CD14-positive monocyte (primary cell): ENCODE results near the gene CCNY. TPM values are rescaled to one million over a fixed set of nuclear protein-coding genes. Genes with fewer than 3 reads are reported as not detected.
A peak's percentile ranks its signal among the peaks of the same experiment; 100 is the strongest.

Source experiments
- DNase-seq, 3 donors: peaks; one replicate each; pipeline ENCODE4 v3.0.0-alpha.2; 2011 to 2022
- H2AFZ ChIP-seq: 2 replicates; pipeline ENCODE4 v1.6.0; 2012; ENCODE audit warnings: mild to moderate bottlenecking, low read depth, low read length, inconsistent platforms; ENCODE audit not compliant: insufficient read depth, poor library complexity, severe bottlenecking
- H3K27ac ChIP-seq, 2 donors: 1 replicate in 1 of 2; 2 replicates in 1 of 2; pipeline ENCODE4 v1.5.1; 2012 to 2013; ENCODE audit warnings: low read length in 2 of 2, control low read depth in 1 of 2, inconsistent platforms in 1 of 2, low read depth in 1 of 2, mild to moderate bottlenecking in 1 of 2
- H3K27me3 ChIP-seq, 2 donors: one replicate each; pipeline versions ENCODE4 v1.6.0 to v1.6.1; 2011 to 2013; ENCODE audit warnings: low read length in 2 of 2; ENCODE audit not compliant: control insufficient read depth in 2 of 2, insufficient read depth in 2 of 2
- H3K36me3 ChIP-seq, 2 donors: replicated peaks in 1 of 2; 1 replicate in 1 of 2; 2 replicates in 1 of 2; pipeline versions ENCODE4 v1.5.1 to v1.6.1; 2012 to 2013; ENCODE audit warnings: low read length in 2 of 2, control low read depth in 1 of 2, inconsistent platforms in 1 of 2, mild to moderate bottlenecking in 1 of 2; ENCODE audit not compliant: insufficient read depth in 2 of 2, control insufficient read depth in 1 of 2
- H3K4me1 ChIP-seq, 2 donors: 1 replicate in 1 of 2; 2 replicates in 1 of 2; pipeline versions ENCODE4 v1.5.1 to v1.6.1; 2012 to 2013; ENCODE audit warnings: low read length in 2 of 2, control low read depth in 1 of 2, inconsistent platforms in 1 of 2, mild to moderate bottlenecking in 1 of 2, moderate library complexity in 1 of 2; ENCODE audit not compliant: insufficient read depth in 2 of 2, control insufficient read depth in 1 of 2
- H3K4me2 ChIP-seq: replicated peaks from 2 replicates; pipeline ENCODE3; 2012; ENCODE audit warnings: low read length, moderate library complexity, mild to moderate bottlenecking; ENCODE audit not compliant: poor library complexity, severe bottlenecking; ENCODE audit errors: extremely low read depth
- H3K4me3 ChIP-seq, 3 experiments: fragments of 200-600 bp in 1 of 3; sonication (generic) in 1 of 3; replicated peaks in 1 of 3; 1 replicate in 2 of 3; 2 replicates in 1 of 3; pipeline ENCODE4 v1.5.1; 2011 to 2013; ENCODE audit warnings: low read length in 3 of 3, mild to moderate bottlenecking in 3 of 3, control low read depth in 2 of 3, low read depth in 2 of 3, inconsistent platforms in 1 of 3, moderate library complexity in 1 of 3
- H3K79me2 ChIP-seq: 2 replicates; pipeline ENCODE4 v1.6.0; 2012; ENCODE audit warnings: mild to moderate bottlenecking, control low read depth, inconsistent platforms, low read length, moderate library complexity; ENCODE audit not compliant: insufficient read depth
- H3K9ac ChIP-seq: 2 replicates; pipeline ENCODE4 v1.6.0; 2017; ENCODE audit warnings: low read length, mild to moderate bottlenecking; ENCODE audit not compliant: insufficient read depth, poor library complexity, severe bottlenecking
- H3K9me3 ChIP-seq, 2 donors: replicated peaks in 1 of 2; 1 replicate in 1 of 2; 2 replicates in 1 of 2; pipeline versions ENCODE4 v1.5.1 to v1.6.1; 2012 to 2013; ENCODE audit warnings: low read length in 2 of 2, control low read depth in 1 of 2; ENCODE audit not compliant: control insufficient read depth in 1 of 2, insufficient read depth in 1 of 2
- H4K20me1 ChIP-seq: 2 replicates; pipeline ENCODE4 v1.6.0; 2012; ENCODE audit warnings: mild to moderate bottlenecking, low read length, control low read depth, moderate library complexity; ENCODE audit not compliant: insufficient read depth
- H3K27ac Mint-ChIP-seq, 7 donors: one replicate each; pipeline ENCODE4 v1.8.0; 2020; ENCODE audit warnings: mild to moderate bottlenecking in 7 of 7, mixed read lengths in 7 of 7, moderate library complexity in 6 of 7, inconsistent platforms in 2 of 7
- H3K27me3 Mint-ChIP-seq, 3 donors: one replicate each; pipeline ENCODE4 v1.8.0; 2021 to 2022; ENCODE audit warnings: low read depth in 3 of 3, mild to moderate bottlenecking in 3 of 3, mixed read lengths in 3 of 3, moderate library complexity in 3 of 3, inconsistent platforms in 1 of 3
- H3K36me3 Mint-ChIP-seq, 2 donors: one replicate each; pipeline ENCODE4 v1.8.0; 2020; ENCODE audit warnings: mixed read lengths in 2 of 2, inconsistent platforms in 1 of 2, mild to moderate bottlenecking in 1 of 2
- H3K4me1 Mint-ChIP-seq: one replicate; pipeline ENCODE4 v1.8.0; 2020; ENCODE audit warnings: mild to moderate bottlenecking, mixed read lengths
- H3K4me3 Mint-ChIP-seq, 2 donors: one replicate each; pipeline ENCODE4 v1.8.0; 2020; ENCODE audit warnings: mild to moderate bottlenecking in 2 of 2, mixed read lengths in 2 of 2, moderate library complexity in 1 of 2
- H3K9me3 Mint-ChIP-seq, 7 donors: one replicate each; pipeline ENCODE4 v1.8.0; 2020 to 2022; ENCODE audit warnings: mixed read lengths in 7 of 7, mild to moderate bottlenecking in 6 of 7, moderate library complexity in 6 of 7, inconsistent platforms in 2 of 7
- WGBS: methylation state at CpG from one replicate; pipeline ENCODE4 v1.1.5; 2013; ENCODE audit warnings: missing lambda C conversion rate; ENCODE audit not compliant: insufficient coverage; 5-methylcytosine and 5-hydroxymethylcytosine counted together
- intact Hi-C, 2 donors: fragments of 100-400 bp; cut with micrococcal nuclease; formaldehyde crosslinking; loops; one replicate each; pipeline versions ENCODE4 v1.15.0 to v1.15.1; 2023
- polyA plus RNA-seq, 3 donors: library from polyadenylated mRNA; depleted of rRNA in 1 of 3; unstranded in 2 of 3; stranded (reverse) in 1 of 3; fragments of 300-500 nt in 2 of 3; fragments of >200 nt in 1 of 3; fragmentation: Illumina TruSeq in 2 of 3; gene quantifications; 1 replicate in 2 of 3; 2 replicates in 1 of 3; pipeline ENCODE4 v1.2.3, GENCODE V29; 2012 to 2021
- TF ChIP-seq, protein P1 (sequence below): fragments of 200-600 bp; IDR thresholded peaks from one replicate; pipeline ENCODE4 v1.8.0; 2022; ENCODE audit warnings: antibody characterized with exemption, mild to moderate bottlenecking

Gene CCNY
- polyA plus RNA-seq, 3 donors, result 39.9 to 116 (median 64.8) TPM

DNA sequence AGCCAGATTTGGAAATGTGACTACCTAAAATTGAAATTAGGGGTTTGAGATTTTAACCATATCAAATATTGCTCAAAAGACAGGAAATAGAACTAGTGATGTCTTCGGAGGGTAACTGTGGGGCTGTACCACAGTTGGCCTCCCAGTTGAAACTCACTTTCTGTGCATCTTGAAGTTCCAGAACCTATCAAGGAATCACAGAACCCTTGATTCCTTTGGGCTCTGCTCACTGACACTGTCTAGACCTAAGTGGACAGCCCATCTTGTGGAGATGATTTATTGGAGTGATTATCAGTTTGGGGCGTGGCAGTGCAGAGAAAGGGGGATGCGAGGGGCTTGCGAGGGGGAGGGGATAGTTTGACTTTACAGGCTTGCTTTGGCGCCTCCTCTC is 134.6 kb downstream of the CCNY start:
- H4K20me1 ChIP-seq, result peaks cover 75% of the 10 kb centered on the region
- intact Hi-C loops, result no loop called here
- no peak overlapping the region for H3K4me2 ChIP-seq
- H3K27me3 Mint-ChIP-seq, result peaks cover 0 to 1% (median 0%) of the 10 kb centered on the region in 3 donors
- H2AFZ ChIP-seq, result no peak overlapping the region
- no peak overlapping the region for H3K9ac ChIP-seq
- H3K36me3 ChIP-seq, result no peaks in the 10 kb centered on the region
- TF ChIP-seq, protein P1, sequence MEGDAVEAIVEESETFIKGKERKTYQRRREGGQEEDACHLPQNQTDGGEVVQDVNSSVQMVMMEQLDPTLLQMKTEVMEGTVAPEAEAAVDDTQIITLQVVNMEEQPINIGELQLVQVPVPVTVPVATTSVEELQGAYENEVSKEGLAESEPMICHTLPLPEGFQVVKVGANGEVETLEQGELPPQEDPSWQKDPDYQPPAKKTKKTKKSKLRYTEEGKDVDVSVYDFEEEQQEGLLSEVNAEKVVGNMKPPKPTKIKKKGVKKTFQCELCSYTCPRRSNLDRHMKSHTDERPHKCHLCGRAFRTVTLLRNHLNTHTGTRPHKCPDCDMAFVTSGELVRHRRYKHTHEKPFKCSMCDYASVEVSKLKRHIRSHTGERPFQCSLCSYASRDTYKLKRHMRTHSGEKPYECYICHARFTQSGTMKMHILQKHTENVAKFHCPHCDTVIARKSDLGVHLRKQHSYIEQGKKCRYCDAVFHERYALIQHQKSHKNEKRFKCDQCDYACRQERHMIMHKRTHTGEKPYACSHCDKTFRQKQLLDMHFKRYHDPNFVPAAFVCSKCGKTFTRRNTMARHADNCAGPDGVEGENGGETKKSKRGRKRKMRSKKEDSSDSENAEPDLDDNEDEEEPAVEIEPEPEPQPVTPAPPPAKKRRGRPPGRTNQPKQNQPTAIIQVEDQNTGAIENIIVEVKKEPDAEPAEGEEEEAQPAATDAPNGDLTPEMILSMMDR, result no peak
- no peak overlapping the region for H3K4me3 Mint-ChIP-seq
- peaks cover 27% of the 10 kb centered on the region for H3K4me1 Mint-ChIP-seq
- no peaks in the 10 kb centered on the region for H3K9me3 ChIP-seq
- DNase-seq, result no peak
- peaks cover 0 to 10% (median 2%) of the 10 kb centered on the region in 7 donors for H3K9me3 Mint-ChIP-seq
- H3K27ac Mint-ChIP-seq, result peak overlapping the region in 4 of 7 donors; percentile 2 to 52 (median 26)
- peaks cover 4 to 12% of the 10 kb centered on the region in 2 donors for H3K36me3 Mint-ChIP-seq
- H3K27me3 ChIP-seq, result no peaks in the 10 kb centered on the region
- WGBS, result no CpG with 5 or more reads among the region's 5 CpGs
- peak overlapping the region in 1 of 2 donors; percentile 8 for H3K27ac ChIP-seq
- H3K4me3 ChIP-seq, result no peak overlapping the region
- peaks cover 69% of the 10 kb centered on the region for H3K79me2 ChIP-seq
- H3K4me1 ChIP-seq, result no peaks in the 10 kb centered on the region

DNA sequence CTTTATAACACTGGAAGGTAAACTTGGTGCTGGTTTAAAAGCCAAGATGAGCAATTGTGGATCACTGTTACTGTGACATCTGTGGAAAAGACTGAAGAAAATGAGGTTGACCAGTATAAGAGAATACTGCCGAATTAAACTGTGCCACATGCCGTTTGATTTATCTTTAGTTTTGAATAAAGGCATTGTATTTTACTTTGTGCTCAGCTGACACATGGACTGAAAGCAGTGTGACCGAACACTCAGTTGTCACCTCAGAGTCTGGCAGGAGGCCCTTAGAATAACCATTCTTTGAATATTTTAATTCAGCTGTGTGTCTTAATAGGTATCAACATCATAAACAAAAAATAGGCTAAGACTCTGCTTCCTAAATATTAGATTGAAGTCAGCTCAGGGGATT is 135.1 kb downstream of the CCNY start:
- H3K9ac ChIP-seq, result no peak overlapping the region
- no peak overlapping the region for H3K4me3 Mint-ChIP-seq
- H3K36me3 ChIP-seq, result no peaks in the 10 kb centered on the region
- 93% methylated on average over 2 of the region's 3 CpGs for WGBS
- TF ChIP-seq, protein P1, result no peak
- H3K4me1 ChIP-seq, result no peaks in the 10 kb centered on the region
- peaks cover 2 to 10% (median 3%) of the 10 kb centered on the region in 7 donors for H3K9me3 Mint-ChIP-seq
- H4K20me1 ChIP-seq, result peaks cover 70% of the 10 kb centered on the region
- no peak for DNase-seq
- no peak overlapping the region for H3K4me3 ChIP-seq
- peaks cover 0 to 1% (median 0%) of the 10 kb centered on the region in 3 donors for H3K27me3 Mint-ChIP-seq
- peaks cover 27% of the 10 kb centered on the region for H3K4me1 Mint-ChIP-seq
- H3K79me2 ChIP-seq, result peaks cover 64% of the 10 kb centered on the region
- H3K9me3 ChIP-seq, result no peaks in the 10 kb centered on the region
- H3K27ac ChIP-seq, result no peak overlapping the region
- no peaks in the 10 kb centered on the region for H3K27me3 ChIP-seq
- H3K4me2 ChIP-seq, result no peak overlapping the region
- peaks cover 4 to 12% of the 10 kb centered on the region in 2 donors for H3K36me3 Mint-ChIP-seq
- intact Hi-C loops, result no loop called here
- no peak overlapping the region for H3K27ac Mint-ChIP-seq
- H2AFZ ChIP-seq, result no peak overlapping the region
